ENCODE data around the gene PIP4K2A.
"Not testable (repeated sequence)": the region's sequence is repeated elsewhere in the genome, so short reads cannot be mapped to it uniquely, and the experiment has no call there.

Gene PIP4K2A

GRCh38 chr10:22742678-22743077 lies 28.3 kb upstream of the PIP4K2A start (continued):
- no peak for TF ChIP-seq TSHZ2 (CRISPR knock-in tag; IDR thresholded peaks at IDR 0.05)

GRCh38 chr10:22741631-22742030 lies 27.3 kb upstream of the PIP4K2A start:
- ATAC-seq, result not testable (repeated sequence)

GRCh38 chr10:22740180-22740579 lies 25.8 kb upstream of the PIP4K2A start:
- TF ChIP-seq PPARA (CRISPR knock-in tag; IDR thresholded peaks at IDR 0.05; ENCODE audit: borderline replicate concordance), result no peak
- no peak for TF ChIP-seq GLIS3 (CRISPR knock-in tag; IDR thresholded peaks at IDR 0.05)
- no peak for TF ChIP-seq TOX (CRISPR knock-in tag; IDR thresholded peaks at IDR 0.05; ENCODE audit: borderline replicate concordance)
- TF ChIP-seq TSHZ2 (CRISPR knock-in tag; IDR thresholded peaks at IDR 0.05), result no peak
- ATAC-seq, result no peak

- ATAC-seq, result no peak
- TF ChIP-seq PATZ1 (CRISPR knock-in tag; IDR thresholded peaks at IDR 0.05; ENCODE audit: borderline replicate concordance) (no peak), POU6F1 (CRISPR knock-in tag; IDR thresholded peaks at IDR 0.05; ENCODE audit: borderline replicate concordance, low read depth) (no peak), CREB5 (CRISPR knock-in tag; IDR thresholded peaks at IDR 0.05; ENCODE audit: low read depth) (no peak), ZC3H10 (CRISPR knock-in tag; IDR thresholded peaks at IDR 0.05) (no peak), ZNF565 (CRISPR knock-in tag; conservative IDR thresholded peaks at IDR 0.05; ENCODE audit: low read depth) (no peak), ZNF70 (CRISPR knock-in tag; IDR thresholded peaks at IDR 0.05) (no peak), ARNTL (CRISPR knock-in tag; IDR thresholded peaks at IDR 0.05; ENCODE audit: borderline replicate concordance, low read depth) (no peak), CSDC2 (CRISPR knock-in tag; IDR thresholded peaks at IDR 0.05) (no peak), OSR1 (CRISPR knock-in tag; IDR thresholded peaks at IDR 0.05) (no peak), RARB (CRISPR knock-in tag; IDR thresholded peaks at IDR 0.05) (no peak), TCF4 (CRISPR knock-in tag; IDR thresholded peaks at IDR 0.05; ENCODE audit: borderline replicate concordance) (no peak), GLIS3 (CRISPR knock-in tag; IDR thresholded peaks at IDR 0.05) (no peak), ISL1 (CRISPR knock-in tag; IDR thresholded peaks at IDR 0.05) (no peak), ZNF8 (CRISPR knock-in tag; IDR thresholded peaks at IDR 0.05) (no peak), BACH2 (CRISPR knock-in tag; IDR thresholded peaks at IDR 0.05; ENCODE audit: borderline replicate concordance) (no peak), CSRNP3 (CRISPR knock-in tag; IDR thresholded peaks at IDR 0.05) (no peak), TOX (CRISPR knock-in tag; IDR thresholded peaks at IDR 0.05; ENCODE audit: borderline replicate concordance) (no peak)
These were observed 23.2 kb upstream of the PIP4K2A start for GRCh38 chr10:22737587-22737986.

Measured in SK-N-SH treated with all-trans-retinoic acid at 6 μM for 48 hours (cell line).